HG03025 (cell line): ENCODE data around the gene HIGD1C.
"Not testable (repeated sequence)": the region's sequence is repeated elsewhere in the genome, so short reads cannot be mapped to it uniquely, and the experiment has no call there.

Experiments used
- ATAC-seq: cut with Tn5 transposase; IDR thresholded peaks from one replicate; pipeline ENCODE4 v1.9.1; 2021; ENCODE audit warnings: mild to moderate bottlenecking, moderate library complexity; ENCODE audit not compliant: unreplicated experiment, low FRiP score

The HIGD1C gene

DNA sequence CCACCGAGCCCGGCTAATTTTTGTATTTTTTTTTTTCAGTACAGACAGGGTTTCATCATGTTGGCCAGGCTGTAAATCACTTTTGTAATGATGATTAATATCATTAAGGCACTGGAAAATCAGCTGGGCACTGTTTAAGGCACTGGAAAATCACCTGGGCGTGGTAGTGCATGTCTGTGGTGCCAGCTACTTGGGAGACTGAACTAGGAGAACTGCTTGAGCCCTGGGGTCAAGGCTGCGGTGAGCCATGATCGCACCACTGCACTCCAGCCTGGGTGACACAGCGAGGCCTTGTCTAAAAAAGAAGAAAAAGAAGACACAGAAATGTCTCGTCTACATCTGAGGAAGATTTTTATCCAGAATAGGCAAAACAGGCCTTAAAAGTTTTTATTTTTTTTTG, 61.1 kb downstream of the HIGD1C start:
- ATAC-seq, result no peak

DNA sequence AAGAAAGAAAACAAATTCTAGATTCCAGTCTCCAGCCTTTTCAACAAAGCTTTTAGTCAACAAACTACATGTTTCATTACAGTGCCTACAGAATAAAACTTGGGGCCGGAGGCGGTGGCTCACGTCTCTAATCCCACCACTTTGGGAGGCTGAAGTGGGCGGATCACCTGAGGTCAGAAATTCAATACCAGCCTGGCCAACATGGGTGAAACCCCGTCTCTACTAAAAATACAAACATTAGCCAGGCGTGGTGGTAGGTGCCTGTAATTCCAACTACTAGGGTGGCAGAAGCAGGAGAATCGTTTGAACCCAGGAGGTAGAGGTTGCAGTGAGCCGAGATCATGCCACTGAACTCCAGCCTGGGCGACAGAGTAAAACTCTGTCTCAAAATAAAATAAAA, 62.1 kb downstream of the HIGD1C start:
- not testable (repeated sequence) for ATAC-seq

DNA sequence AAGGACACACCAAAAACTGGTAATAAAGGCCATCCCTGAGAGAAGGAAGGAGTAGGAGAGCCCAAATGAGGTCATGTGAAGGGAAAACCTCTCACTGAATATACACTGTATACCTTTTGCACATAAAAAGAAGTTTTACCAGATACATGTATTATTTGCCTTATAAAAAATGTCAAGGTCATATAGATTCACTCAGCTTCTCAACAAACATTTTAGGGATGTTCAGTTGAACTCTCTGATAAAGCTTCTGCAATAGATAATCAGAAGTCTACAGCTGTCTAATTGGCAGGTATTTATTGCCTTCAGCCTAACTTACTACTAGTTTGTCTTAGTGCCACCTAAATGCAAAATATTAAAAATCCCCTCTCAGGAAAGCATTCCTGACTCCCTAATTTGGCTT, 65.1 kb downstream of the HIGD1C start:
- ATAC-seq, result no peak

DNA sequence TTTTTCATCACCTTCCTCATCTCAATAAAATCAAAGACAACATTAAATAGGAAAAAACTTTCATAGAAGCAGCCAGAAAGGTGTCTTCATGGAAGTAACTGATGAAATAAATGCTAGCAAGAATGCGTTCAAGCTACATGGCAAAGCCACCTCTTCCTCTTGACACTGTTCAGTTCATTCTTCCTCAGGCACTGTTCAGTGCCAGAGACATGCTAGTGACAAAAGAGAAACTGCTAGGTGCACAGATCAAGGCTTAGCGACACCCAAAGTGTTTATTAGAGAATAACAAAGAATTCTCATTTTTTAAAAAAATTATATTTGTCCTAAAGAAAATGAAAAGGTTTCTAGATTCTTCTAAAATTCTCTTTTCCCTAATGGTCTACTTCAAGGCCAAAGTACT, 66.6 kb downstream of the HIGD1C start:
- no peak for ATAC-seq

DNA sequence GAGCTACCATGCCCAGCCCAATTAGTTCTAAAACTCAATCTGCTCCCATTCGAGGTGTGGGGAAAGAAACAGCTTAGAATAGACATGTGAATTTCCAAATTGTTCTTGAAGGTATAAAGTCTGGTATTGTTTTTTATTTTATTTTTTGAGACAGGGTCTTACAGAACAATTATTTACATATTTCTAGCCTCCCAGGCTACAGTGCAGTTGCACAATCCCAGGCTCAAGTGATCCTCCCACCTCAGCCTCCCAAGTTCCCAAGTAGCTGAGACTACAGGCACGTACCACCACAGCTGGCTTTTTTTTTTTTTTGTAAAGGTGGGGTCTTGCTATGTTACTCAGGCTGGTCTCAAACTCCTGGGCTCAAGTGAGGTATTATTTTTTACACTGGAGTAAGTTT, 67.6 kb downstream of the HIGD1C start:
- ATAC-seq, result no peak
